GM12891 (cell line): Measurements from ENCODE around the gene PTCD1.
"Not testable (repeated sequence)": the region's sequence is repeated elsewhere in the genome, so short reads cannot be mapped to it uniquely, and the experiment has no call there.

ENCODE experiments used
- DNase-seq: peaks from one replicate; pipeline ENCODE4 v3.0.0; 2011; ENCODE audit warnings: low spot score; ENCODE audit not compliant: insufficient read length
- FAIRE-seq: peaks from 2 replicates; lab custom pipeline; 2011; peaks lifted over from hg19 to GRCh38; lab: Jason Lieb, UNC
- PAX5 ChIP-seq: IDR thresholded peaks from 2 replicates; pipeline ENCODE4 v1.6.1; 2011; ENCODE audit warnings: low read length, moderate library complexity, mild to moderate bottlenecking; ENCODE audit not compliant: insufficient read depth, severe bottlenecking
- POLR2A ChIP-seq: IDR thresholded peaks from 2 replicates; pipeline ENCODE4 v1.6.1; 2011; ENCODE audit warnings: low read depth, low read length, control low read depth
- POLR2AphosphoS5 ChIP-seq: IDR thresholded peaks from 2 replicates; pipeline ENCODE4 v1.6.1; 2011; ENCODE audit warnings: low read depth, low read length, control low read depth
- POU2F2 ChIP-seq: IDR thresholded peaks from 2 replicates; pipeline ENCODE4 v1.6.1; 2011; ENCODE audit warnings: low read depth, mild to moderate bottlenecking, control low read depth, low read length, moderate library complexity
- SPI1 ChIP-seq: IDR thresholded peaks from 2 replicates; pipeline ENCODE4 v1.6.1; 2011; ENCODE audit warnings: low read depth, low read length, control low read depth
- TAF1 ChIP-seq: IDR thresholded peaks from 2 replicates; pipeline ENCODE4 v1.6.1; 2011; ENCODE audit warnings: low read depth, low read length, control low read depth

The PTCD1 gene

GRCh38 chr7:99392659-99393354 is 45.8 kb downstream of the PTCD1 start:
- DNase-seq (peak; percentile 74), FAIRE-seq (peak; percentile 95)
- TF ChIP-seq TAF1 (no peak), POU2F2 (no peak), SPI1 (no peak), POLR2A (no peak), PAX5 (no peak), POLR2AphosphoS5 (no peak; the same call in none of the 2 replicates)

GRCh38 chr7:99392046-99392445 is 46.6 kb downstream of the PTCD1 start:
- no peak for DNase-seq
- no peak for FAIRE-seq
- TF ChIP-seq PAX5 = no peak
- no peak for TF ChIP-seq SPI1
- no peak for TF ChIP-seq POU2F2
- no peak for TF ChIP-seq TAF1
- no peak for TF ChIP-seq POLR2A
- no peak for TF ChIP-seq POLR2AphosphoS5

GRCh38 chr7:99390941-99391602 is 47.5 kb downstream of the PTCD1 start:
- FAIRE-seq = no peak
- TF ChIP-seq PAX5 (no peak), SPI1 (no peak), POLR2A (no peak), POU2F2 (no peak), POLR2AphosphoS5 (no peak), TAF1 (no peak)

DNA sequence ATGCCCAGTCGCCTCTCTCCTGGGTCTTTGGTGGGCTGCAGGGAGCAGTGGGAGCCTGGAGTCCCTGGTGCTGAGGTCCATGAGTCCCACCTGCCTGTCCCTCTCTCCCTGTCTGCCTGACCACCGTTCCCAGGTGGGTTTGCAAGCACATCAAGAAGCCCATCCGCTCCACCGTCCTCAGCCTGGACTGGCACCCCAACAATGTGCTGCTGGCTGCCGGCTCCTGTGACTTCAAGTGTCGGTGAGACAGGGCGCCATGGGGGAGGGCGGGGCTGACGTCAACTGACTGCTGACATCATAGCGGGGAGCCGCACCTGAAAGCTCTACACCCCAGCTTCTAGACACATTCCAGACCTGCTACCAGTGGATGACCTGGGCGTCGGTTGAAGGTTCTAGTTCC is 48.8 kb downstream of the PTCD1 start:
- no peak for FAIRE-seq

More at GRCh38 chr7:99390941-99391602, 47.5 kb downstream of the PTCD1 start:
- DNase-seq = no peak

DNA sequence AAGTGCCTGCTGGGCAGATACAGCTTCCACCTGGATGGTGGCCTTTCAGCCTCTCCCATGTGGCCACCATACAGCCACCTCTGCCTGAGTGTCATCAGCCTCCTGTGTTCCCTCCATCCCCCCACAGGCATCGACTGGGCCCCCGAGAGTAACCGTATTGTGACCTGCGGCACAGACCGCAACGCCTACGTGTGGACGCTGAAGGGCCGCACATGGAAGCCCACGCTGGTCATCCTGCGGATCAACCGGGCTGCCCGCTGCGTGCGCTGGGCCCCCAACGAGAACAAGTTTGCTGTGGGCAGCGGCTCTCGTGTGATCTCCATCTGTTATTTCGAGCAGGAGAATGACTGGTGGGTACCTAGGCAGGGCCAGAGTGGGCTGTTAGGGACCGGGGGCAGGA is 50.7 kb downstream of the PTCD1 start:
- DNase-seq = no peak
- no peak for TF ChIP-seq POU2F2
- TF ChIP-seq SPI1 = no peak
- no peak for TF ChIP-seq TAF1
- TF ChIP-seq PAX5 = no peak
- TF ChIP-seq POLR2AphosphoS5 = no peak
- FAIRE-seq = no peak

More for the DNA sequence above, 48.8 kb downstream of the PTCD1 start:
- no peak for DNase-seq
- peak; percentile 39; the same call in 1 of the 2 replicates for TF ChIP-seq POLR2AphosphoS5
- no peak for TF ChIP-seq TAF1
- TF ChIP-seq PAX5 = no peak

DNA sequence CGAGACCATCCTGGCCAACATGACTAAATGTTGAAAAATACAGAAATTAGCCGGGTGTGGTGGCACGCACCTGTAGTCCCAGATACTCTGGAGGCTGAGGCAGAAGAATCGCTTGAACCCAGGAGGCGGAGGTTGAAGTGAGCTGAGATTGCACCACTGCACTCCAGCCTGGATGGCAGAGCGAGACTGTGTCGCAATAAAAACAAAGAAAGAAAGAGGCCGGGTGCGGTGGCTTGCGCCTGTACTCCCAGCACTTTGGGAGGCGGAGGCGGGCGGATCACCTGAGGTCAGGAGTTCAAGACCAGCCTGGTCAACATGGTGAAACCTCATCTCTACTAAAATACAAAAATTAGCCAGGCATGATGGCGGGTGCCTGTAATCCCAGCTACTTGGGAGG is 51.4 kb downstream of the PTCD1 start:
- DNase-seq, FAIRE-seq: not testable (repeated sequence)

DNA sequence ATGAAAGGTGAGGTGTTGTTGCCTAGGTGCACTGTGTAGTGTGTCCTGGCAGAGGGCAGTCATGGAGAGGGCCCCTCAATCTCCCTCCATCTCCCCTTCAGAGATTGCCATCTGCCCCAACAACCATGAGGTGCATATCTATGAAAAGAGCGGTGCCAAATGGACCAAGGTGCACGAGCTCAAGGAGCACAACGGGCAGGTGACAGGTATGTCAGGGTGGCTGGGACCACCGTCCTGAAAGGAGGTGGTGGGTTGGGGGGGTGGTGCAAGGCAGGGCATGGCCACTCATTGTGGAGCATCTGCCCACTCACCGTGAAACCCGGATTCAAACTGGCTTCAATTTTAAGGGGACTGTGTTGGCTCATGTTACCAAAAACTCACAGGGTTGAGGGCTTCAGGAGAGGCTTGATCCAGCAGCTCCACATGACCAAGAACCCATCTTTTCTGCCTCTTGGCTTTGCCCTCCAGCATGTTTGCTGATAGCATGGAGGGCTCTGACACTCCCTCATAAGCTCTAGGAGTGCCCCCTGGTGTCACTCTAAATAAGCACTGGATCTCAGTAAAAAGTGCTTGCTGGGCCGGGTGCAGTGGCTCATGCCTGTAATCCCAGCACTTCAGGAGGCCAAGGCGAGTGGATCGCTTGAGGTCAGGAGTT is 51.9 kb downstream of the PTCD1 start:
- peak; percentile 67 for FAIRE-seq
- 0 out of 2 replicates have a peak, but pooled peaks have one; percentile 28 for TF ChIP-seq POLR2A
- TF ChIP-seq POLR2AphosphoS5 = no peak
- no peak for DNase-seq

DNA sequence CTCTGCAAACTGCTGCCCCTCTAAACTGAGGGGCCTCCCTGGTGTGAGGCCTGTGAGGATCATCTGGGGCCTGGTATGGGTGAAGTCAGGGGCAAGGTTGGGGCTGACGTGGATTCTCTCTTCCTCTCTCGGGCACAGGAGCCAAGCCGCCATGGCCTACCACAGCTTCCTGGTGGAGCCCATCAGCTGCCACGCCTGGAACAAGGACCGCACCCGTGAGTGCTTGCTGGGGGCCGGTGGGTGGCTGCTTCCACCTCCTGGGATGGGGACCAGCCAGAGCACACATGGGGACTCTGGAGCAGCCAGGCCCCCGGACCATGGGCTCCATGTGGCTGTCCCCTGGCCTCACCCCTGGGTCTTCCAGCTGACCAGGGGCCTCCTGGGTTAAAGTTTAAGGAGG is 53.0 kb downstream of the PTCD1 start:
- FAIRE-seq (no peak), DNase-seq (no peak)
- no peak for TF ChIP-seq PAX5
- TF ChIP-seq SPI1 = no peak
- no peak for TF ChIP-seq POLR2AphosphoS5
- no peak for TF ChIP-seq POLR2A
- no peak for TF ChIP-seq TAF1
- no peak for TF ChIP-seq POU2F2

- no peak for FAIRE-seq
- no peak for TF ChIP-seq PAX5
- no peak for TF ChIP-seq POU2F2
- TF ChIP-seq SPI1 = no peak
- TF ChIP-seq TAF1 = no peak
- no peak for TF ChIP-seq POLR2A
- TF ChIP-seq POLR2AphosphoS5 = no peak
- DNase-seq = no peak
Measured at GRCh38 chr7:99384523-99384922, 54.1 kb downstream of the PTCD1 start.

GRCh38 chr7:99383791-99384370 is 54.7 kb downstream of the PTCD1 start:
- FAIRE-seq = no peak
- no peak for TF ChIP-seq TAF1
- no peak for TF ChIP-seq POLR2A
- no peak for TF ChIP-seq POLR2AphosphoS5
- TF ChIP-seq PAX5 = no peak
- TF ChIP-seq POU2F2 = no peak
- no peak for TF ChIP-seq SPI1

More at GRCh38 chr7:99383791-99384370, 54.7 kb downstream of the PTCD1 start:
- no peak for DNase-seq
